HuH-7 (cell line): ENCODE results near the gene MCRIP2.

Source experiments
- DNase-seq: peaks from one replicate; pipeline ENCODE4 v3.0.0; 2011; ENCODE audit warnings: low spot score

Gene MCRIP2

GRCh38 chr16:648071-648780 is 6.6 kb downstream of the MCRIP2 start:
- no peak for DNase-seq

- DNase-seq, result peak; percentile 94
Measured at GRCh38 chr16:648781-649589, 7.4 kb downstream of the MCRIP2 start, which contains the start of gene WDR90. TSS of gene WDR90 (plus strand) at chr16:649365. CDS start at chr16:649417, 52 bp downstream.

- DNase-seq, result no peak
Measured at GRCh38 chr16:649631-650030, 8.0 kb downstream of the MCRIP2 start.

- DNase-seq, result no peak
Measured at GRCh38 chr16:651844-652243, 10.2 kb downstream of the MCRIP2 start.

- no peak for DNase-seq
Measured at GRCh38 chr16:652454-653305, 11.1 kb downstream of the MCRIP2 start.

- no peak for DNase-seq
Measured at GRCh38 chr16:654034-654433, 12.4 kb downstream of the MCRIP2 start.

GRCh38 chr16:657487-657886 is 15.9 kb downstream of the MCRIP2 start:
- DNase-seq, result no peak

GRCh38 chr16:658679-659571 is 17.3 kb downstream of the MCRIP2 start:
- no peak for DNase-seq

- DNase-seq, result no peak
Measured at GRCh38 chr16:659618-660017, 18.0 kb downstream of the MCRIP2 start.

GRCh38 chr16:660132-660458 is 18.5 kb downstream of the MCRIP2 start:
- DNase-seq, result no peak

GRCh38 chr16:660459-661183 is 19.0 kb downstream of the MCRIP2 start:
- DNase-seq, result no peak

- no peak for DNase-seq
Measured at GRCh38 chr16:661184-661821, 19.7 kb downstream of the MCRIP2 start.

- no peak for DNase-seq
Measured at GRCh38 chr16:662095-662494, 20.5 kb downstream of the MCRIP2 start.

GRCh38 chr16:662597-662996 is 21.0 kb downstream of the MCRIP2 start:
- DNase-seq, result no peak

GRCh38 chr16:666572-666971 is 24.9 kb downstream of the MCRIP2 start:
- DNase-seq, result no peak

GRCh38 chr16:667113-667779 is 25.6 kb downstream of the MCRIP2 start:
- DNase-seq, result no peak

GRCh38 chr16:667780-668518 is 26.3 kb downstream of the MCRIP2 start, which contains the start of gene RHOT2:
TSS of gene RHOT2 (plus strand) at chr16:668132. CDS start at chr16:668200, 68 bp downstream.
- peak; percentile 71 for DNase-seq

- no peak for DNase-seq
Measured at GRCh38 chr16:668519-669171, 27.0 kb downstream of the MCRIP2 start.
